Measurements from ENCODE around the gene SOX18. TPM values are rescaled to one million over a fixed set of nuclear protein-coding genes. Genes with fewer than 3 reads are reported as not detected.

Gene SOX18
- total and polyA plus RNA-seq, 2 of the 4 experiments (the other 2 are of a cell fraction) = not detected

DNA sequence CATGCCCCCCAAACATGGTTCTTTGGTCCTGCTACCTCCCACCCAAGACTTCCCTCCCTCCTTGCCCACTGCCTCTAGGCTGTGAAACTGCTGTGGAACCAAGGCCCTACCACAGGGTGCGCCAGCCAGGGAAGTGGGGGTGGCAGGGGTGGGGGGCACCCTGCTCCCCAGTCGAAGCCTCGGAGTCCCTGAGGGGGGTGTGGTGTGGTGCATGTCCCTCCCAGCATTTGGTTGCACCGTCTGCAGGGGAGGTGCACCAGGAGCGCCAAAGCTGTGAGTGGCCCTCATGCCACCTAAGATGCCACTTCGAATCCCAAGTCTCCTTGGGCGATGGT is 28.1 kb upstream of the SOX18 start:
- H3K18ac ChIP-seq (ENCODE audit: low read depth, low read length) = no peak overlapping the region
- no TSS peak for BruUV-seq (replicated peaks)
- peaks cover 6 to 8% of the 10 kb centered on the region in 2 experiments; a peak in 3 of 4 replicates for H3K79me1 ChIP-seq (ENCODE audit: low read depth in 1 of 2, low read length in 2 of 2)
- H3K4me3 ChIP-seq (ENCODE audit: insufficient read depth, low read depth, low read length) = no peak overlapping the region
- no peak overlapping the region for H3K27ac ChIP-seq (ENCODE audit: insufficient read depth, low read length)
- H2BK15ac ChIP-seq (ENCODE audit: low read depth, low read length) = no peak overlapping the region
- ChIA-PET CTCF (no interaction called here), POLR2A (ENCODE audit: unreplicated experiment) (no interaction called here)
- DNase-seq (no peak), ATAC-seq (ENCODE audit: low read depth) (no peak)
- H3K27me3 ChIP-seq (ENCODE audit: control insufficient read depth, insufficient read depth, low read length) = peaks cover 5% of the 10 kb centered on the region; the same call in 1 of the 2 replicates
- in situ Hi-C loops (cut with MboI; ENCODE audit: low sequenced_read_pairs) (no loop called here), intact Hi-C loops (cut with micrococcal nuclease) (no loop called here), dilution Hi-C loops (cut with HindIII; ENCODE audit: low sequenced_read_pairs, unreplicated experiment) (no loop called here)
- H2BK20ac ChIP-seq (ENCODE audit: low read depth, low read length) = no peak overlapping the region
- no peak overlapping the region for H4K91ac ChIP-seq (ENCODE audit: insufficient read depth, low read depth, low read length)
- H3K23ac ChIP-seq (ENCODE audit: low read depth, low read length) = no peak overlapping the region
- H2AFZ ChIP-seq (replicated peaks; ENCODE audit: low read length, poor library complexity) = no peak overlapping the region
- H3K9me3 ChIP-seq (ENCODE audit: control insufficient read depth, insufficient read depth, low read length) = no peaks in the 10 kb centered on the region
- H3K14ac ChIP-seq (replicated peaks; ENCODE audit: low read depth, low read length) = no peak overlapping the region
- WGBS, 2 experiments (ENCODE audit: extremely low coverage in 2 of 2, insufficient read length in 1 of 2) = 92% methylated on average over 2 of the region's 7 CpGs; no CpG with 5 or more reads in 1 of the 2 experiments
- no peak overlapping the region for H4K8ac ChIP-seq (ENCODE audit: low read depth in 2 of 2, low read length in 2 of 2)
- no peak overlapping the region for H4K5ac ChIP-seq (ENCODE audit: low read depth, low read length)
- H3K4ac ChIP-seq (ENCODE audit: low read depth, low read length) = no peak overlapping the region
- H3K9ac ChIP-seq (ENCODE audit: low read depth, low read length) = no peak overlapping the region
- TF ChIP-seq NFE2L2 (IDR thresholded peaks at IDR 0.05; ENCODE audit: low read depth, low read length) (no peak), MAFK (IDR thresholded peaks at IDR 0.05; ENCODE audit: low read depth, low read length) (no peak), CEBPB (IDR thresholded peaks at IDR 0.05; ENCODE audit: low read depth, low read length) (no peak), CHD1 (IDR thresholded peaks at IDR 0.05; ENCODE audit: low read depth, low read length) (no peak)
- TF ChIP-seq, protein P1, sequence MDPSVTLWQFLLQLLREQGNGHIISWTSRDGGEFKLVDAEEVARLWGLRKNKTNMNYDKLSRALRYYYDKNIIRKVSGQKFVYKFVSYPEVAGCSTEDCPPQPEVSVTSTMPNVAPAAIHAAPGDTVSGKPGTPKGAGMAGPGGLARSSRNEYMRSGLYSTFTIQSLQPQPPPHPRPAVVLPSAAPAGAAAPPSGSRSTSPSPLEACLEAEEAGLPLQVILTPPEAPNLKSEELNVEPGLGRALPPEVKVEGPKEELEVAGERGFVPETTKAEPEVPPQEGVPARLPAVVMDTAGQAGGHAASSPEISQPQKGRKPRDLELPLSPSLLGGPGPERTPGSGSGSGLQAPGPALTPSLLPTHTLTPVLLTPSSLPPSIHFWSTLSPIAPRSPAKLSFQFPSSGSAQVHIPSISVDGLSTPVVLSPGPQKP (IDR thresholded peaks at IDR 0.05; ENCODE audit: borderline replicate concordance, low read depth, low read length) = no peak
- TF ChIP-seq, protein P2, sequence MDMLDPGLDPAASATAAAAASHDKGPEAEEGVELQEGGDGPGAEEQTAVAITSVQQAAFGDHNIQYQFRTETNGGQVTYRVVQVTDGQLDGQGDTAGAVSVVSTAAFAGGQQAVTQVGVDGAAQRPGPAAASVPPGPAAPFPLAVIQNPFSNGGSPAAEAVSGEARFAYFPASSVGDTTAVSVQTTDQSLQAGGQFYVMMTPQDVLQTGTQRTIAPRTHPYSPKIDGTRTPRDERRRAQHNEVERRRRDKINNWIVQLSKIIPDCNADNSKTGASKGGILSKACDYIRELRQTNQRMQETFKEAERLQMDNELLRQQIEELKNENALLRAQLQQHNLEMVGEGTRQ (IDR thresholded peaks at IDR 0.05; ENCODE audit: low read depth, low read length) = no peak
- H2AK9ac ChIP-seq (replicated peaks; ENCODE audit: low read depth, low read length, poor library complexity) = no peak overlapping the region
- peaks cover 6% of the 10 kb centered on the region for H4K20me1 ChIP-seq (ENCODE audit: insufficient read depth, low read length)
- peaks cover 17% of the 10 kb centered on the region; the same call in 1 of the 2 replicates for H3K36me3 ChIP-seq (ENCODE audit: control insufficient read depth, insufficient read depth, low read length)
- H2AK5ac ChIP-seq (ENCODE audit: low read depth, low read length) = no peak overlapping the region
- no peak overlapping the region for H3K4me2 ChIP-seq (ENCODE audit: low read depth, low read length)
- H3K9me1 ChIP-seq (ENCODE audit: insufficient read depth, low read length) = no peaks in the 10 kb centered on the region
- peaks cover 11% of the 10 kb centered on the region for H3K4me1 ChIP-seq (ENCODE audit: control insufficient read depth, insufficient read depth, low read length)
- no peak overlapping the region for H2BK5ac ChIP-seq (ENCODE audit: low read depth, low read length, poor library complexity, severe bottlenecking)
- no peak overlapping the region for H2BK120ac ChIP-seq (ENCODE audit: low read depth, low read length)
- H3K56ac ChIP-seq (ENCODE audit: extremely low read depth, insufficient read depth, low read length) = no peak overlapping the region
